ENCODE data around the gene NFATC2. TPM values are rescaled to one million over a fixed set of nuclear protein-coding genes. Genes with fewer than 3 reads are reported as not detected.

The NFATC2 gene
- total and polyA plus RNA-seq, 2 of the 4 experiments (the other 2 are of a cell fraction): 0.18 to 0.38 TPM

- peaks cover 38% of the 10 kb centered on the region for H3K9me1 ChIP-seq (ENCODE audit: insufficient read depth, low read length)
- DNase-seq: no peak
- no peak overlapping the region for H3K4me2 ChIP-seq (ENCODE audit: low read depth, low read length)
- H4K8ac ChIP-seq (ENCODE audit: low read depth in 2 of 2, low read length in 2 of 2): no peak overlapping the region
- in situ Hi-C loops (cut with MboI; ENCODE audit: low sequenced_read_pairs): no loop called here
- no peak overlapping the region; the same call in 2 of the 3 replicates for H2BK15ac ChIP-seq (ENCODE audit: low read depth, low read length)
- H3K27me3 ChIP-seq (ENCODE audit: control insufficient read depth, insufficient read depth, low read length): no peaks in the 10 kb centered on the region
- H3K4me3 ChIP-seq (ENCODE audit: insufficient read depth, low read depth, low read length): no peak overlapping the region
- H3K9me3 ChIP-seq (ENCODE audit: control insufficient read depth, insufficient read depth, low read length): no peaks in the 10 kb centered on the region; the same call in 1 of the 2 replicates
- H3K27ac ChIP-seq (ENCODE audit: insufficient read depth, low read length): no peak overlapping the region
- H3K18ac ChIP-seq (ENCODE audit: low read depth, low read length): no peak overlapping the region
- no peak for ATAC-seq (ENCODE audit: low read depth)
- no peak overlapping the region for H4K5ac ChIP-seq (ENCODE audit: low read depth, low read length)
- dilution Hi-C loops (cut with HindIII; ENCODE audit: low sequenced_read_pairs, unreplicated experiment): no loop called here
- H3K79me1 ChIP-seq (ENCODE audit: low read depth in 1 of 2, low read length in 2 of 2): peaks cover 0 to 37% of the 10 kb centered on the region in 2 experiments; a peak in 2 of 4 replicates
- TF ChIP-seq NFE2L2 (IDR thresholded peaks at IDR 0.05; ENCODE audit: low read depth, low read length) (peak; percentile 43), RAD21 (IDR thresholded peaks at IDR 0.05; ENCODE audit: low read length) (no peak), RCOR1 (IDR thresholded peaks at IDR 0.05; ENCODE audit: insufficient replicate concordance, low read length) (no peak)
- 0 out of 2 replicates have a peak overlapping the region, but pooled peaks have one; percentile 9 for H3K4ac ChIP-seq (ENCODE audit: low read depth, low read length)
- H2BK20ac ChIP-seq (ENCODE audit: low read depth, low read length): no peak overlapping the region
- peaks cover 4% of the 10 kb centered on the region for H4K20me1 ChIP-seq (ENCODE audit: insufficient read depth, low read length)
- H2AFZ ChIP-seq (replicated peaks; ENCODE audit: low read length, poor library complexity): no peak overlapping the region
- no peak overlapping the region for H2AK9ac ChIP-seq (replicated peaks; ENCODE audit: low read depth, low read length, poor library complexity)
- H3K23ac ChIP-seq (ENCODE audit: low read depth, low read length): no peak overlapping the region
- no peak overlapping the region for H3K9ac ChIP-seq (ENCODE audit: low read depth, low read length)
- intact Hi-C loops (cut with micrococcal nuclease): no loop called here
- peaks cover 28% of the 10 kb centered on the region for H3K4me1 ChIP-seq (ENCODE audit: control insufficient read depth, insufficient read depth, low read length)
- no peak overlapping the region for H3K56ac ChIP-seq (ENCODE audit: extremely low read depth, insufficient read depth, low read length)
- no peak overlapping the region for H2BK5ac ChIP-seq (ENCODE audit: low read depth, low read length, poor library complexity, severe bottlenecking)
- ChIA-PET CTCF (interaction anchor here (0.7 kb wide), 1 partner anchor 348 kb away, joined by 6 read pairs; no protein-coding TSS in a partner anchor), POLR2A (ENCODE audit: unreplicated experiment) (no interaction called here)
- H4K91ac ChIP-seq (ENCODE audit: insufficient read depth, low read depth, low read length): no peak overlapping the region
- BruUV-seq (replicated peaks): no TSS peak
- H3K36me3 ChIP-seq (ENCODE audit: control insufficient read depth, insufficient read depth, low read length): no peaks in the 10 kb centered on the region
- H3K14ac ChIP-seq (replicated peaks; ENCODE audit: low read depth, low read length): no peak overlapping the region
- no peak overlapping the region for H2AK5ac ChIP-seq (ENCODE audit: low read depth, low read length)
- H2BK120ac ChIP-seq (ENCODE audit: low read depth, low read length): peak overlapping the region; percentile 10; the same call in 1 of the 2 replicates
Measured at GRCh38 chr20:51363813-51364212, 178.7 kb downstream of the NFATC2 start.

Measured in IMR-90 (cell line).